ENCODE data around the gene CYP4A22. TPM values are rescaled to one million over a fixed set of nuclear protein-coding genes. Genes with fewer than 3 reads are reported as not detected.
A peak's percentile ranks its signal among the peaks of the same experiment; 100 is the strongest.

Gene CYP4A22
- total and polyA plus RNA-seq, 12 donors = not detected

DNA sequence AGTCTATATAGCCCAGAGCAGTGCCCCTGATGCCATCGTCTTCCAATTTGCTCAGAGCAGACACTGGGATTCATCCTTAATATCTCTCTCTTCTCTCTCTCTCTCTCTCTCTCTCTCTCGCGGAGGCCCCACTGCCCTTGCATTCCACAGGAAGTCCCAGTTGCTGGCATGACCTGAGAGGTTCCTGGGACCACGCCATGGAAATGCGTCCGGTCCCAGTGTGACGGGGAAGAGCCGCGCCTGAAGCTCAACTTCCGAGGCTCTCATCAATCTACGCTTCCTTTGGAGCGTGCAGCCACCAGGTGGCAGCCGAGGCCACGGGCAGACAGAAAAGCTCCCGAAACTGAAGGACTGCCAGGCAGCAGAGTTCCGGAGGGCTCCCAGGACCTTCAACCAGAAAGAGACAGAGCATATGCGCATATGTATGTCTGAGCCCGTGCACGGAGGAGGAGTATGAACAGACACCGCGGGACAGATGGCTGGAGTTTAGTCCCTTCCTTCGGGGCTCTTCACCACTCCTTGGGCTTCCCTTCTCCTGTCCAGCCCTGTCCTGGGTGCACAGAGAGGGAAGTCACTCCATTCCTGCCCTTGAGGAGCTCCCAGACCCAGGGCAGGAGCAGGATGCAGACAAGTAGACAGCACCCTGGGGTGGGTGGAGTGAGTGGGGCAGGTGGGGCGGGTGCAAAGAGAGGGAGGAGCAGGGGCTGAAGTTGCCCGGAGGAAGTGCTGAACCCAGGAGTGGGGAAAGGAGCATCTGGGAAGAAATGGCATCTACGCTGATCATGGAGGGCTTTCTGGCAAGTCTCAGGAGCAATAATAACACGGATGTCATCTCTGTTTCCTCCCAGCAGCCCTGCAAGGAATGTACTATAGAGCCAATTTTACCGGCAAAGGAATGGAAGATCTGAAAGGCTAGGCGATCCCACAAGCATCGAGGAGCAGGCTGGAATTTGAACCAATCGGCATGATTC lies 42.1 kb downstream of the CYP4A22 start:
- Histone ChIP-seq H3K9me3 (replicated peaks in 1 of 3) (no peaks in the 10 kb centered on the region), H3K27me3 (peaks cover 8% of the 10 kb centered on the region), H3K27ac (peak overlapping the region in 1 of 5 donors; percentile 78), H3K4me1 (replicated peaks in 1 of 2) (peaks cover 5 to 11% of the 10 kb centered on the region in 2 donors), H3K4me3 (peak overlapping the region in 3 of 4 donors; percentile 7 to 60 (median 48)), H3K36me3 (replicated peaks in 1 of 2) (no peaks in the 10 kb centered on the region)
- intact Hi-C loops (cut with DNase I) = no loop called here
- TF ChIP-seq POLR2A (IDR thresholded peaks at IDR 0.05) = peak in 1 of 2 donors; percentile 28
- TF ChIP-seq, protein P1, sequence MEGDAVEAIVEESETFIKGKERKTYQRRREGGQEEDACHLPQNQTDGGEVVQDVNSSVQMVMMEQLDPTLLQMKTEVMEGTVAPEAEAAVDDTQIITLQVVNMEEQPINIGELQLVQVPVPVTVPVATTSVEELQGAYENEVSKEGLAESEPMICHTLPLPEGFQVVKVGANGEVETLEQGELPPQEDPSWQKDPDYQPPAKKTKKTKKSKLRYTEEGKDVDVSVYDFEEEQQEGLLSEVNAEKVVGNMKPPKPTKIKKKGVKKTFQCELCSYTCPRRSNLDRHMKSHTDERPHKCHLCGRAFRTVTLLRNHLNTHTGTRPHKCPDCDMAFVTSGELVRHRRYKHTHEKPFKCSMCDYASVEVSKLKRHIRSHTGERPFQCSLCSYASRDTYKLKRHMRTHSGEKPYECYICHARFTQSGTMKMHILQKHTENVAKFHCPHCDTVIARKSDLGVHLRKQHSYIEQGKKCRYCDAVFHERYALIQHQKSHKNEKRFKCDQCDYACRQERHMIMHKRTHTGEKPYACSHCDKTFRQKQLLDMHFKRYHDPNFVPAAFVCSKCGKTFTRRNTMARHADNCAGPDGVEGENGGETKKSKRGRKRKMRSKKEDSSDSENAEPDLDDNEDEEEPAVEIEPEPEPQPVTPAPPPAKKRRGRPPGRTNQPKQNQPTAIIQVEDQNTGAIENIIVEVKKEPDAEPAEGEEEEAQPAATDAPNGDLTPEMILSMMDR (IDR thresholded peaks at IDR 0.05) = peak; percentile 86 to 94 (median 93)
- WGBS, 4 donors = 6 to 16% (median 10%) methylated on average over 9 to 30 of the region's 30 CpGs
- DNase-seq = peak; percentile 87 to 96 (median 95)

DNA sequence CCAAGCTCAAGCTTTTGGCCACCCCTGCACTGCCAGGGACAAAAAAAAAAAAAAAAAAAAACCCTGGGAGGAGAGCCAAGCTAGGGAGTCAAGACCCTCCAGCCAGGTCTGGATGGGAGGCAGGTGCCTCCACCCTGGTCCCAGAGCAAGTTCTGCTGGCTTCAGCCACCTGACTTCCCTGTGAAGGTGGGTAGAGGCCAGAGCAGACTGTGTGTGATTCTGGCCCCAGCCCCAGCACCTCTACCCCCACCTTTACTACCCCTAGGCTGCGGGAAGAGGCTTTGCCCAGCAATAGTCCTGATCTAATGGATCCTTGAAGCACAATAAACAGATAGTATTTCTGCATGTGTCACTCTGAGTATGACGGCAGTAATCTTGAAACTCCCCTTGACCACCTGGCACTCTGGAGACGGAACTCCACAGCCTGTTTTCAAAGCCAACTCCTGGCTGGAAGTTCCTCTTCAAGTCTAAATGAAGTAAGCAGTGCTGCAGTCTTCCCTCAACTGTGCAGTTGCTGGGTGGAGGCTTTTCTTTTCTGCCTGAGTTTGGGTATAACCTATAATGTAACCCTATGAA lies 42.8 kb downstream of the CYP4A22 start:
- H3K9me3 ChIP-seq (replicated peaks in 1 of 3) = no peaks in the 10 kb centered on the region
- no peaks in the 10 kb centered on the region for H3K36me3 ChIP-seq (replicated peaks in 1 of 2)
- no peak overlapping the region for H3K4me3 ChIP-seq
- H3K27ac ChIP-seq = no peak overlapping the region
- intact Hi-C loops (cut with DNase I) = loop anchor here (5.0 to 10.0 kb wide), 3 partner anchors 77 to 545 kb away; partner anchors contain the start of gene FOXD2 (in 1 of the 2)
- peaks cover 8% of the 10 kb centered on the region for H3K27me3 ChIP-seq
- H3K4me1 ChIP-seq (replicated peaks in 1 of 2) = peaks cover 5 to 11% of the 10 kb centered on the region in 2 donors
- peak in 1 of 7 donors; percentile 42 for DNase-seq
- no peak for TF ChIP-seq POLR2A (IDR thresholded peaks at IDR 0.05)
- TF ChIP-seq, protein P1 (IDR thresholded peaks at IDR 0.05) = no peak
- 44 to 67% (median 58%) methylated on average over 3 of the region's 3 CpGs for WGBS, 4 donors

DNA sequence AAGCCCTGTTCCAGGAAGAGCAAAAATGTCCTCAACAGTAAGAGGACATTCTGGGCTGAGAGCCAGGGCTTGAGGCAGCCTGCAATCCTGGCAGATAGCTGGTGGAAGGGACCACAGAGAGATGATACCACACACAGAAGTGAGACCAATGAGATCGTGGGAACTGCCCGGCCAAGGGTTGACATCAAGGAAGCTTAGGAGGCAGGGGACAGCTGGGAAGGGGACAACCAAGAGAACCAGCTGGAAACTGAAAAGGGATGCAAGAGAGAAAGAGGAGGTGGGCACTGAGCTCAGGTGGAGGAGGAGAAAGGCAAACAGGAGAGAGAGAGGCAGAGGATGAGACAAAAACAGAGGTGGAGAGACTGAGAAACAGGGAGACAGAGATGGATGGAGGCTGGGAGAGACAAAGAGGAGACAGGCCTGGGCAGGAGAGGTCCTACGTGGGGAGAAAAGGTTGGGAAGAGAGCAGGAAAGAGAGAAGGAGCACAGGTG lies 43.4 kb downstream of the CYP4A22 start:
- peak in 2 of 7 donors; percentile 43 to 49 for DNase-seq
- Histone ChIP-seq H3K36me3 (replicated peaks in 1 of 2) (no peaks in the 10 kb centered on the region), H3K27ac (no peak overlapping the region), H3K4me1 (replicated peaks in 1 of 2) (peaks cover 5 to 11% of the 10 kb centered on the region in 2 donors), H3K9me3 (replicated peaks in 1 of 3) (no peaks in the 10 kb centered on the region), H3K27me3 (peaks cover 8% of the 10 kb centered on the region), H3K4me3 (no peak overlapping the region)
- TF ChIP-seq POLR2A (IDR thresholded peaks at IDR 0.05) = no peak
- 49 to 56% (median 53%) methylated on average over 3 of the region's 3 CpGs for WGBS, 4 donors
- intact Hi-C loops (cut with DNase I) = loop anchor here (5.0 to 10.0 kb wide), 3 partner anchors 77 to 544 kb away; partner anchors contain the start of gene FOXD2 (in 1 of the 2)

DNA sequence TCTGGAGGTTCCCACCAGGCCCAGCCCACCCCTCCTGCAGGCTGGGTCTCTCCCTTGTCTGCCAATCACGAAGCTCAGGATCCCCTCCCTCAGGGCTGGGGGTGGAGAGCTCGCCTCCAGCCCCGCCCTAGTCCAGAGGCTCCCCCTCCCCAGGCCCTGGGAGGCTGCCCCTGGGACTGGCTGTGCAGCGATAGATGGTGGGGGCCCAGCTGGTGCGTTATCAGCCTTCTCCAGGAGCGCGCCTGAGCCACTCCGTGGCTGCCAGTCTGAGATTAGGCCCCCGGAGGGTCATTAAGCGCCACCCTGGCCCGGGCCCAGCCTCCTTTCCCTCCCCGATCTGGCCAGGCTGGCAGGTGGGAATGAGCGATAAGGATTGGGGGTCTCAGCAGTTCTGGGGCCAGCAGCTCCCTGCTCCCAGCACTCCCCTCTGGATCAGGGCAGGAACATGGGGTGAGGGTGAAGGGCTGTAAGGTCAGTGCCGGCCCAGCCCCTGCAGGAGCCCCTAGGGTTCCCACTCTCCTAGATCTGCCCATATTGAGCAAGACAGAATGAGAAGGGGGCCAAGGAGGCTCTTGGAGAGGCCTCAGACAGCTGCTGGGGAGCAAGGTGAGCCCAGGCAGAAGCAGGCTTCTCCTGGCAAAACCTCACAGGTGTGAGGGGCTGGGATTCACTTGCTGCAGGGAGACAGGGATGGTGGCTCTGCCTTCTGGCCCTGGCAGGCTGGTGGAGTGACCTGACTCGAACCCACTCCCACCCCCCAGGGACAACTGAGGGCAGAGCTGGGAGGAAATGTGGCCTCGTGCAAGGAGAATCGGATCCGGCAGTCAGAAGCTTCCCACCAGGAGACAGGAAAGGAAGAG lies 44.1 kb downstream of the CYP4A22 start:
- intact Hi-C loops (cut with DNase I) = loop anchor here (5.0 to 10.0 kb wide), 3 partner anchors 76 to 543 kb away; partner anchors contain the start of gene FOXD2 (in 1 of the 2)
- Histone ChIP-seq H3K9me3 (replicated peaks in 1 of 3) (no peaks in the 10 kb centered on the region), H3K4me1 (replicated peaks in 1 of 2) (peaks cover 5 to 11% of the 10 kb centered on the region in 2 donors), H3K36me3 (replicated peaks in 1 of 2) (no peaks in the 10 kb centered on the region), H3K27me3 (peaks cover 8% of the 10 kb centered on the region), H3K27ac (no peak overlapping the region), H3K4me3 (no peak overlapping the region)
- TF ChIP-seq, protein P1 (IDR thresholded peaks at IDR 0.05) = no peak
- TF ChIP-seq POLR2A (IDR thresholded peaks at IDR 0.05) = no peak
- DNase-seq = peak in 1 of 7 donors; percentile 31
- WGBS, 4 donors = 41 to 48% (median 43%) methylated on average over 5 to 18 of the region's 18 CpGs

All from adrenal gland (tissue), 12 donors.